K562 (cell line): ENCODE measurements around the gene KCNC3.

Source experiments
- ARHGAP35 ChIP-seq: fragments of 450-650 bp; IDR thresholded peaks from 2 replicates; pipeline ENCODE4 v1.6.1; 2018; ENCODE audit not compliant: partially characterized antibody
- CTCF ChIP-seq, 3 experiments: IDR thresholded peaks in 2 of 3; conservative IDR thresholded peaks in 1 of 3; 2 replicates each; pipeline ENCODE4 v1.5.1; 2011 to 2012; ENCODE audit warnings: low read length in 3 of 3, mild to moderate bottlenecking in 3 of 3, control low read depth in 2 of 3, improper control_type of control experiment in 1 of 3, inconsistent platforms in 1 of 3, low read depth in 1 of 3, mixed read lengths in 1 of 3, moderate library complexity in 1 of 3; ENCODE audit not compliant: insufficient read depth in 2 of 3
- CXXC5 ChIP-seq: fragments of 250-450 bp; sonication (Bioruptor Pico); IDR thresholded peaks from 2 replicates; pipeline ENCODE4 v1.8.0; 2022; ENCODE audit warnings: inconsistent platforms, mild to moderate bottlenecking, moderate library complexity
- ELF2 ChIP-seq: fragments of 250-450 bp; sonication (Bioruptor Pico); IDR thresholded peaks from 2 replicates; pipeline ENCODE4 v1.5.0; 2021; ENCODE audit warnings: mild to moderate bottlenecking
- FOXM1 ChIP-seq, 2 experiments: fragments of 450-650 bp in 1 of 2; sonication (generic) in 1 of 2; formaldehyde crosslinking in 1 of 2; IDR thresholded peaks; 2 replicates each; pipeline versions ENCODE4 v1.6.1 to v1.9.0; 2017 to 2022; ENCODE audit warnings: low read depth in 2 of 2, mild to moderate bottlenecking in 2 of 2, missing genetic modification reagents in 1 of 2, moderate library complexity in 1 of 2
- MYC ChIP-seq, 2 experiments: fragments of 250-450 bp in 1 of 2; sonication (Bioruptor Pico) in 1 of 2; IDR thresholded peaks; 2 replicates each; pipeline versions ENCODE4 v1.5.1 to v1.6.1; 2012 to 2021; ENCODE audit warnings: low read depth in 2 of 2, borderline replicate concordance in 1 of 2, improper control_type of control experiment in 1 of 2, low read length in 1 of 2, mild to moderate bottlenecking in 1 of 2, moderate library complexity in 1 of 2
- ZNF589 ChIP-seq: fragments of 200-800 bp; sonication (Bioruptor generic); IDR thresholded peaks from 2 replicates; pipeline ENCODE4 v1.6.1; 2016; ENCODE audit warnings: low read depth, missing genetic modification characterization, missing compliant biosample characterization

- TF ChIP-seq ZNF589 (no peak), FOXM1 (IDR thresholded peaks at IDR 0.05; ENCODE audit: low read depth) (no peak), FOXM1 (CRISPR knock-in tag; IDR thresholded peaks at IDR 0.05; ENCODE audit: low read depth) (no peak), ARHGAP35 (no peak), CTCF (IDR thresholded peaks at IDR 0.05 in 2 of 3, conservative IDR thresholded peaks at IDR 0.05 in 1 of 3; ENCODE audit: insufficient read depth in 2 of 3, low read depth in 1 of 3, low read length in 3 of 3) (no peak), MYC (IDR thresholded peaks at IDR 0.05; ENCODE audit: low read depth, low read length) (no peak), MYC (CRISPR knock-in tag; IDR thresholded peaks at IDR 0.05; ENCODE audit: borderline replicate concordance, low read depth) (no peak), ELF2 (CRISPR knock-in tag) (no peak), CXXC5 (no peak)
Measured at GRCh38 chr19:50359328-50359818, 30.2 kb upstream of the KCNC3 start.
